ENCODE data around the gene CDPF1.

CDPF1 gene

DNA sequence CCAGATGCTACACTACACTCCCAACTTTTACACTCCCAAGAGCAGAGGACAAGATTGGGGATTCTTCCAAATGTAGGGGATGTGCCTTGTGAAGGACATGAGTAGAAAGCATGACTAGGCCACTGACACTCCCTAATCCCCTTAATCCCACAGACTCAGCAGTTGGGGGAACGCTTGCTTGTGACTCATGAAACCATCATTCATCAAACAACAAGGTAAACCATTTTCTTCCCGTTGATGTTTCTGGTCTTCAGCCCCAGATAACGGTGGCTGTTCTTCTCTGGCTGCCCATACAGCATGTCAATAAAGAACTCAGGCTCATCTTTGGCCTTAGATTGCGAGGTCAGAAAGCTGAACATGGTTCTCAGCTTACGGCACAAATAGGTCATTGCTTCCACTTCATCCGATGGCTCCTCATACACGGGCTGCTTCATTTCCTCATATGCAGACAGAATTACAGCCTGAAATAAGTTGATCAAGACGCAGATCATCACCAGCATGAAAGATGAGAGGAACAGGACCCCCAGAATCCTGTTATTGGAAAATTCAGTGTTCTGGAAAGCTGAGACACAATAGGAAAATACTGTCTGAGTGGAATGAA, 6.4 kb upstream of the CDPF1 start:
- no peak for DNase-seq

DNA sequence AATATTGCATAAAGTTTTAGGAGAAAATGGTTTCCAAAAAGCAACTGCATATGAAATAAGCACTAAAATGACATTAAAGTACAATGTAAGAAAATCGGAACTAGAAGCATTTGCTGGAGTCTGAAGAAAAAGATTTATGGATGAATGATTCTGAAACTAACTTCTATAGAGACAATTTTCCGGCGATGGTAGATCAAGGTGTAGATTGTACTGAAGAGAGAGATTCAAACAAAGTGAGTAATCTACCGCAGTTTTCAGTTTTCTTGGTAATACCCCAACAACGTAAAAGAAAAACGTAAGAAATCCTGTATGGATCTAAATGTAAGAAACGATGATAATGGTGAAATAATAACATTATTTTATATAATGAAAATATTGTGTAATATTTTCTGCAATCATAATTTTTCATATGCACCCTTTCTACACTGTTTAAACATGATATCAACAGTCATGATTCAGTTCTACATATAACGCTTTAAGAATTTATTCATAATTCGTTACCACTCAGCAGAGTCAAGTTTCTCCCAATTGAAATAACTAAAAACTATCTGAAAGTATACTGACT, 1.8 kb upstream of the CDPF1 start:
- DNase-seq: no peak

DNA sequence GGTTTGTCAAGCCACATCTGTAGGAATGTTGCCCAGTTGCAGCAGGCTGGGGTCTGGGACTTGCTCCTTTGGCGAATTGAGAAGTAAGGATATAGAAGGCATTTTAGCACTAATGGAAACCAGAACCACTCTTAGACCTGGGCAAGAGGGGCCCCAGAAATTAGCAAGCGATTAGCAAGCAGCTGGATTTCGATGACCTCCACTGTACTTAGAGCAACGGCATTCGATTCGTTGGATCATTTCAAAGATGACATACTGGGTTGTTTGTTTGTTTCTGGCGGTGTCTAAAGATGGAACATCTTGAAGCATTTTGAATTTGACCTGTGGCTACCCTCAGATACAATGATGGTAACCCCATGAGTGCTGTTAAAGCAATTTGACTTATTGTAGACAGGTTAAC, 1.2 kb upstream of the CDPF1 start:
- no peak for DNase-seq

DNA sequence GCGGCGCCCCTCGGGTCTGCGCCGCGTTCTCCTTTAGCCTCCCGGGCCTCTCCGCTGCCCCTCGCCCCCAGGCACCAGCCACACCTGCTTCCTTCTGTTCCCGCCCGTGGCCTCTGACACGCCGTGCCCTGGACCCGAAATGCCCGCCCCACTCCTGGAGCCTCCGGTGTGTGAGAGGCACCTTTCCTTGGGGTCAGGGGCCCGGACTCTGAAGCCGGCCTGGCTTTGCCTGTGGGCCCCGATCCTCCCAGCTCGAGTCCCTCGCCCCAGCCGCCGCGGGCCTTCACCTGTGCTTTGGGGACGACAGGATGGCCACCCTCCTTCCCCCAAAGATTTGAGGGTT, 661 bp upstream of the CDPF1 start:
- DNase-seq: no peak

DNA sequence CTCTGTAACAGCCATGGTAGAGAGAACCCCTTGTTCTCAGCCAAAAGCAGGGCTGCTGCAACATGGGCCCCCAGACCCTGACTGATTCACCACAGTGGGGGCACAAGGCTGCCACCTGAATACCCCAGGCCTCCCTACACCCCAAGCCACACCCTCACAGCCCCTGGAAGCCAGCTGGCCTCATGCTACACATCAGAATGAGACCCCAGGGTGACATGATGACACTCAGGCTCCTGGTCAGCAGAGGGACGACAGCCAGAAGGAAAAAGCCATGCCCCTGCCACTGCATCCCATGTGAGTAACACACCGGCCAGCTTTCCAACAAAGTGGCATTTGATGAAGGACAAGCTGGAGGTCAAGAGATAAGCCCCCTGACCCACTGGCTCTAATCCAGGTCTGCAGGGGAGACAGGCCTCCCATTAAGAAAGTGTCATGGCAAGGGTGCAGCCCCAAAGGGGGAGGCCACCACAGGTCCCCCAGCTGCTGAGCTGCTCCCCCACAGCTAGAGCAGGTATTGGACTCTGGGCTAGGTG, 2.6 kb downstream of the CDPF1 start:
- DNase-seq: no peak

DNA sequence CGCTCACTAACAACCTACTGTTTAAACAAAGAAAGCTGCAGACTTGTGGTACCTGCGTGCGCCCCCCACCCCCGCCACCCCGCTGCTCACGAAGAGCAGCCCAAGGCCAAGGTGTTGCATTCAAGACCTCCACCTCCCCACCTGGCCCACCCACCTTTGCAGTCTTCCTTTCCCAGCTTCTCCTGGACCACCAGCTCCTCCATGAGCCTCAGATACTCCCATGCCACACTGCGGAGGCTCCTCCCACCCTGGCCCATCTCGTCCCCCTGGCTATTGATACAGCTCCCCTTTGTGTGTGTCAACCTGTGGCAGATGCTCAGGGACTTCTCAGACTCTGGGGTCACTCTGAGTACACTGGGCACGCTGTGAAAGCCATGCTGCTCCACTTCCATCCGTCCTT, 3.9 kb downstream of the CDPF1 start:
- no peak for DNase-seq

DNA sequence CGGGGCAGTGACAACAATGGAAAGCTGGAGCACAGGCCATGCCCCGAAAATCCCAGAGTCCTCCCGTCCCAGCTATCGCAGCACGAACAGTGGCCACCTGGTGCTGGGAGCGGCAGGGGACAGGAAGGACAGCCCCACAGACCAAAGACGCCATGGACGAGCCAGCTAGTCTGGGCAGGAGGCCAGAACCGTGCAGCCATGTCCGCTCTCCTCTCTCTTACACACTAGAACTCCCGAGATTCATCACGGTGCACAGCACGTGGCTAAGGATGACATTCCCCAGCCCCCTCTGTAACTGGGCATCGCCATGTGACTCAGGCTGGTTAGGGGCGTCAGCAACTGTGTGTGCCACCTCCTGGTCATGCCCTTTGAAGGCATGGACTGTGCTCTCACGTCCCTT, 4.6 kb downstream of the CDPF1 start:
- no peak for DNase-seq

DNA sequence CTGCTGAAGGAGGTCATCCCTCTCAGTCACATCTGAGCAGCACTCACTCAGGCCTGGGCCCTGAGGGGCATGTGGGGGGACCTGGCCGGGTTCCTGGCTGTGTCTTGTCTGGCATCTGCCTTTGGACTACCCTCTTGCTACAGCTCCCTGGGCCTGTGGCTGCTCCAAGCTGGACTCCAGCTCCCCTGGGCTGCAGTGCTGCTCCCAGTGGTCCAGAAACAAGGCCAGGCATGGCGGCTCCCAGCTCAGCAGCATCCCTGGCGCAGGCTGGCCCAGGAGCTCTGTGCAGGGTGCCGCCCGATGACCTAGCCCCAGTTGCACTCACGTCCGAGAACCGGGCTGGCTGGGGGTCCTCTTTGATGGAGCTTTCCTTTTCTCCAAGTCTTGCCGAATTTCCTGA, 5.3 kb downstream of the CDPF1 start:
- DNase-seq: no peak

DNA sequence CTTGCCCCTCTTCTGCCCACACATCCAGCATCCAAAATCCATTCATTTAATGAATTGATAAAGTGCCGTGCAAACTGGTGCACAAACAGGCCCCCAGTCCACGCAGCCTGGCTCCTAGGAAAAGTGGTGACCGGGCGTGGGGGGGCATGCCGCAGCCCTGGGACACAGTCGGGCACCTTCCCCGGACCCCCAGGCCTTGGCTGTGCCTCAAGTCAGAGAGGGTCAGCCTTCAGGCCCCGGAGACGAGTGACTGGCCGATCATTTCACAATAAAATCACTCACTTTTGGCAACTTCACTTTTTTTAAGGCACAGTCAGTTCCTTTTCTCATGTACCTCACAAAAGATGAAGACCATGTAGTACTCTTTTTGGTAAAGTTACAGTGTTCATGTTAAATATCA, 8.0 kb downstream of the CDPF1 start:
- no peak for DNase-seq

GRCh38 chr22:46241396-46242007, 8.6 kb downstream of the CDPF1 start:
- no peak for DNase-seq

- DNase-seq: no peak
Observed at GRCh38 chr22:46240907-46241306, 9.2 kb downstream of the CDPF1 start.

GRCh38 chr22:46240506-46240905, 9.6 kb downstream of the CDPF1 start:
- no peak for DNase-seq

DNA sequence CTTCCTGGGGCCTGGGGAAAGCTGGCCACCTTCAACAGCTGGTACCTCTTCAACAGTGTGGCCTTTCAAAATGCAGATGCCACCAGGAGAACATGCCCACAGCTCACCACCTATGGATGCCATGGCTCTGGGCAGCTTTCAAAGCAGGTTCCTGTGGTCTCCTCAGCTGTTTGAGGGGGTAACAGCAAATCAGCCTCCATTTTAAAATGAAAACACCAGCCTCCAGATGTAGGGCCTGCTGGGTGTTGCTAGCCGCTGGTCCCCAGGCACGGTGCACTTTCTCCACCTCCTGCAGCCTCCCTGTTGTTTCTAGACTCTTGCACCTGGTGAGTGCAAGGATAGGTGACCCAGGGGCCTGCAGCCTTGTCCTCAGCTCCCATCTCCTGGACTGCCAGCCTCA, 10.0 kb downstream of the CDPF1 start:
- DNase-seq: no peak

DNA sequence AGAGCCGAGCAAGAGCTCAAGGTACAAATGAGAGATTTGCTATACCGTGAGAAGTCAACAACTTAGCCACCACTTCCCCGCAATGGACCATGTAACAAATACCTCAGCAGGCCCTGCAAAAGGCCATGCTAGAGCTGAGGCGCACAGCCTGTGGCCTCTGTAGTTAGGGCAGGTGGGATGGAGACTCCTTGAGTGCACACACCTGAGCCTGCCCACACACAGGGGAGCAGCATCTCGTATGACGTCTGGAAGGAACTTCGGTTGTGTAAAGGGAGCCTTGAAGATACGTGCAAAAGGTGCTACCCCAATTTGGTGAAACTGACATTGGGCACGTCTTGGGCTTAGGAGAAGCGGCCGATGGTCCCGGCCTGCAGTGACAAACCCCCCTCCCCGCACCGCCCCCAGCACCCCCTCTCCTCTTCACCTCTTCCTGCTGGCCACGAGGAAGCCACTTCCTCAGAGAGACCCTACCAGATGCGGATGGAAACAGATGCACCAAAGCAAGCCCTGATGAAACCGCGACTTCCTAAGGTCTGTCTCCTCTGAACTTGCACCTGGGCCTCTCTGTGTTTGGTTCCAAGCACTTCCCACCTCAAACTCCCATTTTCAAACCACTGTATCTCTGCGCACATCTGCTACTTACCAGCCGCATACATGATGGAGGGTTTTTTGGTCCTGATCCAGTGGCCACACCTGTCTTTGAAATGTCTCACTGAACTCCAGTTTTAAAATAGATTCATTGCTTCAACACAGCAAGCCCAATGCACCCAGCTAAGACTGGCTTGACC, 10.6 kb downstream of the CDPF1 start:
- no peak for DNase-seq

- no peak for DNase-seq
Observed at GRCh38 chr22:46238541-46238940, 11.6 kb downstream of the CDPF1 start.

DNA sequence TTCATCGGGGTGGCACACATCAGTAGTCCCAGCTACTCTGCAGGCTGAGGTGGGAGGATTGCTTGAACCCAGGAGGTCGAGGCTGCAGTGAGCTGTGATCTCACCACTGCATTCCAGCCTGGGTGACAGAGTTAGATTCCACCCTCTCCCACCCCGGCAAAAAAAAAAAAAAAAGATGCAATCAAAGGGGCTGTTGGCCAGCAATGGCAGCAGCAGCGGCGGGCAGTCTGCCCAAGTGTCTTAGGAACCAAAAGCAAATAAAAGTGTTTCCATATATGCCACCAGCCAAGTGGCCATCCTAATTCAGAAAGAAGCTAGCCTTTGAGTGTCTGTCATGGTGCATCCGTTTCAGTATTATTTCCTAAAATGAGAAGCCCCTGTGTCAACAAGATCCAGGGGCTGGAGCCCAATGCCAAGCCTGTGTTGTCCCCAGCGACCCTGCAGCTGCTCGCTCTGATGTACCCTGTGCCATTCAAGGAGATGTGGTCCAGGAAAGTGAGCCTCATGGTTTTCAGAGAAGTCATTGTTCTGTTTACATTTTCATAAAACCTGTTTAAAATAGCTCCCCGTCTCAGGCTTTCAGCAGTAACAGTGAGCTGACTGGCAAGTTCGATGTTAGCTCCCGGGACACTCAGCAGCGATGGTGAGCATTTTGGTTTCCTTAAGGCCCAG, 12.5 kb downstream of the CDPF1 start:
- no peak for DNase-seq

DNA sequence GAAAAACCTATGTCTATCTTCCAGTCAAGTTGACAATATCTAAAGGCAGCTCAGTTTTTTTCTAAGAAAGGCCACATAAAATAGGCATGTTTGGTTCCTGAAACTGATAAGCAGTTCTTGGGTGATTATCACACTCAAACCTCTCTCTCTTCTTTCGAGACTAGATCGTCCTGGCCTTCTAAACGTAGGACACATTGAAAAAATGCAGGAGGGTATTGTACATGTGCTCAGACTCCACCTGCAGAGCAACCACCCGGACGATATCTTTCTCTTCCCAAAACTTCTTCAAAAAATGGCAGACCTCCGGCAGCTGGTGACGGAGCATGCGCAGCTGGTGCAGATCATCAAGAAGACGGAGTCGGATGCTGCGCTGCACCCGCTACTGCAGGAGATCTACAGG, 15.1 kb downstream of the CDPF1 start:
- no peak for DNase-seq

DNA sequence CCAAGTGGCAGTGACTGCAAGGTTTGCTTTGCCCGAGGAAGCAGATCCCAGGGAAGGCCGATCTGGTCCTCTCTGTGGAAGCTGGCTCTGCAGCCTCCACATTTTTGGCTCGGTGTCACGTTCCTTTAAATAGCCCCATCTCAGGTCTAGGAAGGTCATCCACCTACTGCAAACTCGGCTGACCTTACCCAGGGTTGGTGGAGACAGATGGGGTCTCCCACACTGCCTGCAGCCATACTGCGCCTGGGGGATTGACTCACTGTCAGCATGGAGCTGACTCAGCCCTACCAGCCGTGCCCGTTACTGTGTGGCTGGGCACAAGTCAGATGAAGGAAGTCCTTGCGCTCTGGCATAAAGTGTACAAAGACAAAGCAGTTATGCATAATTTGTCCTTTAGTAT, 16.9 kb downstream of the CDPF1 start:
- DNase-seq: no peak

- DNase-seq: no peak
Observed at GRCh38 chr22:46230262-46230901, 19.7 kb downstream of the CDPF1 start.

DNA sequence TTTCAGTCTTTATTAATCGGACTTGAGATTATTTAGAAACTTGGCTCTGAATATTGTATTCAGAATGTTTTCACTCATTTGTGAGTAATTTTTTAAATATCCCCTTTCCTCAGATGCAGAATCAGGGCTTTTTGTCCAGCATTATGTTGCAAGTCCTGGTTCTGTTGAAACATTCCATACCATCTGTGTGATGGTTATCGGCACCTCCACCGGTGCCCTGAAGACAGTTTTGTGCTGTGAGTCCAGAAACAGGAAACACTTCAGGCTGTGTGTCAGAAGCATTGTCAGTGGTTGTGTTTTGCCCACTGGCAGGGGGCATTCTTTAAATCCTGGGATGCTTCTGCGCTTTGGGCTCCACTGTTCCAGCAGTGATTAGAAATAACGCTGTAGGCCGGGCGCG, 20.4 kb downstream of the CDPF1 start:
- DNase-seq: no peak

DNA sequence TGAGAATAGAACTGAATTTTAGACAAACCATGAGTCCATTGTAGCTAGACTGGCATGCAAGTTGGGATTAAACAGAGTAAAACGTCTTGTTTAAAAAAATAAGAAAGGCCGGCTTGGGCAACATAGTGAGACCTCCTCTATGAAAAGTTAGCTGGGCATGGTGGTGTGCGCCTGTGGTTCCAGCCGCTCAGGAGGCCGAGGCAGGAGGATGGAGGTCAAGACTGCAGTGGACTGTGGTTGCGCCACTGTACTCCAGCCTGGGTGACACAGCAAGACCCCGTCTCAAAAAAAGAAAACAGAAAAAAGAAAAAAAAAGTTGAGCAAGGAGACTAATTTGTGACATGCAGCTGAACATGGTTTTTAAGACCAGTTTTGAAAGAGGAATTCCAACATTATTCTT, 23.5 kb downstream of the CDPF1 start:
- no peak for DNase-seq

- no peak for DNase-seq
Observed at GRCh38 chr22:46225631-46226030, 24.5 kb downstream of the CDPF1 start.

- DNase-seq: no peak
Observed at GRCh38 chr22:46224898-46225290, 25.2 kb downstream of the CDPF1 start.
